ENCODE results near the gene TSPAN8. TPM values are rescaled to one million over a fixed set of nuclear protein-coding genes. Genes with fewer than 3 reads are reported as not detected.

Gene TSPAN8
- total and polyA plus RNA-seq, 2 experiments from 2014 or later = 0.11 TPM; not detected in 1

- no peak for TF ChIP-seq CTCF (IDR thresholded peaks at IDR 0.05; ENCODE audit: low read depth, low read length)
- Histone ChIP-seq H3K27me3 (no peaks in the 10 kb centered on the region), H3K27ac (no peak overlapping the region), H3K9me3 (ENCODE audit: low read depth) (no peaks in the 10 kb centered on the region), H3K36me3 (no peaks in the 10 kb centered on the region), H3K4me3 (no peak overlapping the region), H3K4me1 (ENCODE audit: low read depth) (no peaks in the 10 kb centered on the region)
- peak in 1 of 2 donors; percentile 57 for DNase-seq (ENCODE audit: low read depth in 1 of 2, low spot score in 1 of 2)
Observed at GRCh38 chr12:71164568-71165197, 6.9 kb upstream of the TSPAN8 start.

- no peak for TF ChIP-seq CTCF (IDR thresholded peaks at IDR 0.05; ENCODE audit: low read depth, low read length)
- no peak overlapping the region for H3K4me3 ChIP-seq
- no peaks in the 10 kb centered on the region for H3K27me3 ChIP-seq
- no peak overlapping the region for H3K27ac ChIP-seq
- H3K36me3 ChIP-seq = no peaks in the 10 kb centered on the region
- H3K9me3 ChIP-seq (ENCODE audit: low read depth) = no peaks in the 10 kb centered on the region
- no peak for DNase-seq (ENCODE audit: low read depth in 1 of 2, low spot score in 1 of 2)
- H3K4me1 ChIP-seq (ENCODE audit: low read depth) = no peaks in the 10 kb centered on the region
Observed at GRCh38 chr12:71164166-71164565, 6.4 kb upstream of the TSPAN8 start.

- H3K27ac ChIP-seq = no peak overlapping the region
- no peaks in the 10 kb centered on the region for H3K9me3 ChIP-seq (ENCODE audit: low read depth)
- H3K36me3 ChIP-seq = no peaks in the 10 kb centered on the region
- DNase-seq (ENCODE audit: low read depth in 1 of 2, low spot score in 1 of 2) = no peak
- H3K27me3 ChIP-seq = no peaks in the 10 kb centered on the region
- TF ChIP-seq CTCF (IDR thresholded peaks at IDR 0.05; ENCODE audit: low read depth, low read length) = no peak
- no peak overlapping the region for H3K4me3 ChIP-seq
- no peaks in the 10 kb centered on the region for H3K4me1 ChIP-seq (ENCODE audit: low read depth)
Observed at GRCh38 chr12:71162832-71163763, 5.3 kb upstream of the TSPAN8 start.

DNA sequence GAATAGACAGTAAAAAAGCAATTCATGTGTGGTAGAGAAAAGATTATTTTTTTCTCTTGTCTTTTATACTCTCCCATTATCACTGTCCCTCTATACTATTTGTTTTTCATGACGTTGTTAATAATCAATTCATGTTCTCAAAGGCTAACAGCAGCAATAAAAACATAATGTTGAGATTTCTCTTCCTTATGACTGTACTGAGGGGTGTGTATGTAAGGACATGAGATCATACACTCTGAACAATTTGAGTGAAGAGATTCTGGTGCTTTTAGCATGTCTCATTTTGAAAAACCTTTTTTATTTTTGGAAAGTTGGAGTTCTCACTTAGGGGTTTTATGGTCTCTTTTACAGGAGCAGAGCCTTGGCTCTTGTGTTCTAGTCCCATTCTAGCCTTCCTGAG, 3.8 kb upstream of the TSPAN8 start:
- Histone ChIP-seq H3K9me3 (ENCODE audit: low read depth) (no peaks in the 10 kb centered on the region), H3K4me3 (no peak overlapping the region), H3K36me3 (no peaks in the 10 kb centered on the region), H3K27ac (no peak overlapping the region), H3K4me1 (ENCODE audit: low read depth) (no peaks in the 10 kb centered on the region), H3K27me3 (no peaks in the 10 kb centered on the region)
- DNase-seq (ENCODE audit: low read depth in 1 of 2, low spot score in 1 of 2) = no peak
- TF ChIP-seq CTCF (IDR thresholded peaks at IDR 0.05; ENCODE audit: low read depth, low read length) = no peak

GRCh38 chr12:71160585-71160984, 2.8 kb upstream of the TSPAN8 start:
- H3K27me3 ChIP-seq = no peaks in the 10 kb centered on the region
- DNase-seq (ENCODE audit: low read depth in 1 of 2, low spot score in 1 of 2) = peak in 1 of 2 donors; percentile 30
- H3K4me3 ChIP-seq = no peak overlapping the region
- no peak for TF ChIP-seq CTCF (IDR thresholded peaks at IDR 0.05; ENCODE audit: low read depth, low read length)
- H3K27ac ChIP-seq = no peak overlapping the region
- no peaks in the 10 kb centered on the region for H3K4me1 ChIP-seq (ENCODE audit: low read depth)
- no peaks in the 10 kb centered on the region for H3K9me3 ChIP-seq (ENCODE audit: low read depth)
- no peaks in the 10 kb centered on the region for H3K36me3 ChIP-seq
